ENCODE measurements around the gene WDR35. TPM values are rescaled to one million over a fixed set of nuclear protein-coding genes. Genes with fewer than 3 reads are reported as not detected.

The WDR35 gene
- total RNA-seq, 1 experiment from 2014 or later, result 7.2 TPM

- BruUV-seq (replicated peaks), result no TSS peak
- ChIA-PET CTCF (interaction anchor here (0.6 to 1.5 kb wide), 13 partner anchors 23 to 335 kb away, joined by 3 to 20 read pairs (median 4); partner anchors contain the start of genes LAPTM4A, SDC1 and WDR35), POLR2A (no interaction called here)
- no peak overlapping the region for H3K4me3 Mint-ChIP-seq (ENCODE audit: unreplicated experiment)
- H3K36me3 ChIP-seq (ENCODE audit: control insufficient read depth, insufficient read depth, low read length), result no peaks in the 10 kb centered on the region
- no peak overlapping the region for H3K4me3 ChIP-seq (ENCODE audit: low read depth, low read length)
- H3K36me3 Mint-ChIP-seq (ENCODE audit: insufficient read depth, unreplicated experiment), result no peaks in the 10 kb centered on the region
- H3K27me3 ChIP-seq (replicated peaks; ENCODE audit: control insufficient read depth, insufficient read depth, low read length), result no peaks in the 10 kb centered on the region
- no peaks in the 10 kb centered on the region for H3K4me1 ChIP-seq
- H3K27ac Mint-ChIP-seq (ENCODE audit: unreplicated experiment), result no peak overlapping the region
- intact Hi-C loops (cut with micrococcal nuclease; ENCODE audit: unreplicated experiment), result loop anchor here (1.0 to 2.0 kb wide), 7 partner anchors 33 to 335 kb away; partner anchors contain the start of genes LAPTM4A and SDC1
- TF ChIP-seq CTCF (IDR thresholded peaks at IDR 0.05; ENCODE audit: insufficient read depth in 1 of 2, low read depth in 1 of 2, low read length in 1 of 2, severe bottlenecking in 1 of 2, unreplicated experiment in 1 of 2), result peak; percentile 88 to 95
- DNase-seq, result peak; percentile 78 to 82
- H3K9me3 ChIP-seq, result no peaks in the 10 kb centered on the region
- H3K9me3 Mint-ChIP-seq (ENCODE audit: unreplicated experiment), result no peaks in the 10 kb centered on the region
- H3K4me1 Mint-ChIP-seq (ENCODE audit: low read depth, unreplicated experiment), result no peaks in the 10 kb centered on the region
- H3K27me3 Mint-ChIP-seq (ENCODE audit: insufficient read depth, unreplicated experiment), result no peaks in the 10 kb centered on the region
Measured at GRCh38 chr2:19955544-19956422, 34.1 kb downstream of the WDR35 start.

- H3K4me1 ChIP-seq, result no peaks in the 10 kb centered on the region
- no peaks in the 10 kb centered on the region for H3K27me3 ChIP-seq (replicated peaks; ENCODE audit: control insufficient read depth, insufficient read depth, low read length)
- Mint-ChIP-seq H3K9me3 (ENCODE audit: unreplicated experiment) (no peaks in the 10 kb centered on the region), H3K27ac (ENCODE audit: unreplicated experiment) (no peak overlapping the region), H3K4me1 (ENCODE audit: low read depth, unreplicated experiment) (no peaks in the 10 kb centered on the region), H3K4me3 (ENCODE audit: unreplicated experiment) (no peak overlapping the region), H3K36me3 (ENCODE audit: insufficient read depth, unreplicated experiment) (no peaks in the 10 kb centered on the region), H3K27me3 (ENCODE audit: insufficient read depth, unreplicated experiment) (no peaks in the 10 kb centered on the region)
- DNase-seq, result no peak
- no peak for TF ChIP-seq CTCF (IDR thresholded peaks at IDR 0.05; ENCODE audit: insufficient read depth in 1 of 2, low read depth in 1 of 2, low read length in 1 of 2, severe bottlenecking in 1 of 2, unreplicated experiment in 1 of 2)
- no peaks in the 10 kb centered on the region for H3K36me3 ChIP-seq (ENCODE audit: control insufficient read depth, insufficient read depth, low read length)
- H3K9me3 ChIP-seq, result no peaks in the 10 kb centered on the region
- no peak overlapping the region for H3K4me3 ChIP-seq (ENCODE audit: low read depth, low read length)
- no TSS peak for BruUV-seq (replicated peaks)
- ChIA-PET CTCF (interaction anchor here (0.7 kb wide), 1 partner anchor 166 kb away, joined by 3 read pairs; no protein-coding TSS in a partner anchor), POLR2A (no interaction called here)
- intact Hi-C loops (cut with micrococcal nuclease; ENCODE audit: unreplicated experiment), result no loop called here
Measured at GRCh38 chr2:19949071-19949470, 40.8 kb downstream of the WDR35 start.

GRCh38 chr2:19947184-19947940 lies 42.5 kb downstream of the WDR35 start:
- Mint-ChIP-seq H3K4me3 (ENCODE audit: unreplicated experiment) (no peak overlapping the region), H3K36me3 (ENCODE audit: insufficient read depth, unreplicated experiment) (no peaks in the 10 kb centered on the region), H3K27me3 (ENCODE audit: insufficient read depth, unreplicated experiment) (no peaks in the 10 kb centered on the region), H3K4me1 (ENCODE audit: low read depth, unreplicated experiment) (peaks cover 7% of the 10 kb centered on the region), H3K27ac (ENCODE audit: unreplicated experiment) (no peak overlapping the region), H3K9me3 (ENCODE audit: unreplicated experiment) (no peaks in the 10 kb centered on the region)
- H3K4me1 ChIP-seq, result peaks cover 6% of the 10 kb centered on the region; the same call in 1 of the 2 replicates
- intact Hi-C loops (cut with micrococcal nuclease; ENCODE audit: unreplicated experiment), result no loop called here
- TF ChIP-seq CTCF (IDR thresholded peaks at IDR 0.05; ENCODE audit: insufficient read depth in 1 of 2, low read depth in 1 of 2, low read length in 1 of 2, severe bottlenecking in 1 of 2, unreplicated experiment in 1 of 2), result no peak
- POLR2A ChIA-PET, result no interaction called here
- H3K9me3 ChIP-seq, result no peaks in the 10 kb centered on the region
- CTCF ChIA-PET, result no interaction called here
- H3K4me3 ChIP-seq (ENCODE audit: low read depth, low read length), result no peak overlapping the region
- no peaks in the 10 kb centered on the region for H3K36me3 ChIP-seq (ENCODE audit: control insufficient read depth, insufficient read depth, low read length)
- no peak for DNase-seq
- BruUV-seq (replicated peaks), result no TSS peak
- no peaks in the 10 kb centered on the region for H3K27me3 ChIP-seq (replicated peaks; ENCODE audit: control insufficient read depth, insufficient read depth, low read length)
